HepG2 (cell line): Measurements from ENCODE around the gene GLRX5. TPM values are rescaled to one million over a fixed set of nuclear protein-coding genes. Genes with fewer than 3 reads are reported as not detected.
A peak's percentile ranks its signal among the peaks of the same experiment; 100 is the strongest.

Source experiments
- ATAC-seq: fragments of 200-7000 bp; cut with Tn5 transposase; 3 replicates; pipeline ENCODE4 v1.9.1; 2020; ENCODE audit warnings: mild to moderate bottlenecking, moderate library complexity
- BruUV-seq: library from RNA; stranded (reverse); fragments of 400-500 nt; replicated peaks from 2 replicates; lab custom pipeline; 2021; lab: Mats Ljungman, UMichigan
- CTCF ChIA-PET: fragments of 300-600 bp; formaldehyde crosslinking; extraction: SDS; loops from one replicate; lab custom pipeline; 2021; ENCODE audit warnings: low total read pairs, inconsistent platforms, low intra/inter-chr PET ratio; lab: Yijun Ruan, JAX
- POLR2A ChIA-PET: fragments of 350-600 bp; sonication (Branson Sonifier 250); formaldehyde crosslinking; loops from one replicate; lab custom pipeline; 2020; ENCODE audit warnings: antibody characterized with exemption, inconsistent platforms; lab: Yijun Ruan, JAX
- DNase-seq: peaks from one replicate; pipeline ENCODE4 v3.0.0-alpha.2; 2015; ENCODE audit warnings: low spot score
- FAIRE-seq: peaks from 3 replicates; lab custom pipeline; 2011; peaks lifted over from hg19 to GRCh38; lab: Jason Lieb, UNC
- H2AFZ ChIP-seq: one replicate; pipeline ENCODE4 v1.6.1; 2011; ENCODE audit warnings: low read length, inconsistent platforms
- H3K27ac ChIP-seq: fragments of 300-600 bp; 3 replicates; pipeline ENCODE4 v1.8.0; 2011; ENCODE audit warnings: mixed run types, mild to moderate bottlenecking, mixed read lengths, low read length, inconsistent platforms; ENCODE audit not compliant: insufficient read depth; ENCODE audit errors: extremely low read length
- H3K27me3 ChIP-seq, 2 experiments: fragments of 200-600 bp in 1 of 2; 2 replicates in 1 of 2; 3 replicates in 1 of 2; pipeline versions ENCODE4 v1.6.0 to v1.8.0; 2011; ENCODE audit warnings: low read length in 2 of 2, mild to moderate bottlenecking in 2 of 2, moderate library complexity in 2 of 2, inconsistent platforms in 1 of 2; ENCODE audit not compliant: insufficient read depth in 2 of 2, control insufficient read depth in 1 of 2
- H3K36me3 ChIP-seq, 2 experiments: fragments of 200-600 bp in 1 of 2; replicated peaks in 1 of 2; 2 replicates in 1 of 2; 3 replicates in 1 of 2; pipeline versions ENCODE4 v1.5.1 to v1.8.0; 2011; ENCODE audit warnings: low read length in 2 of 2, inconsistent platforms in 1 of 2; ENCODE audit not compliant: insufficient read depth in 2 of 2, control insufficient read depth in 1 of 2
- H3K4me1 ChIP-seq: 2 replicates; pipeline ENCODE4 v1.5.1; 2012; ENCODE audit warnings: low read length, inconsistent platforms; ENCODE audit not compliant: insufficient read depth
- H3K4me2 ChIP-seq: 2 replicates; pipeline ENCODE4 v1.6.0; 2011; ENCODE audit warnings: low read depth, low read length, inconsistent platforms
- H3K4me3 ChIP-seq, 3 experiments: fragments of 200-600 bp in 1 of 3; sonication (generic), shearing (Covaris generic) in 1 of 3; replicated peaks in 1 of 3; 2 replicates each; pipeline ENCODE4 v1.5.1; 2011 to 2016; ENCODE audit warnings: low read length in 3 of 3, inconsistent platforms in 2 of 3, low read depth in 2 of 3, mild to moderate bottlenecking in 2 of 3, control low read depth in 1 of 3, mixed read lengths in 1 of 3; ENCODE audit not compliant: insufficient read depth in 1 of 3
- H3K79me2 ChIP-seq: one replicate; pipeline ENCODE4 v1.6.1; 2011; ENCODE audit warnings: low read length, inconsistent platforms; ENCODE audit not compliant: insufficient read depth
- H3K9ac ChIP-seq: 2 replicates; pipeline ENCODE4 v1.6.0; 2011; ENCODE audit warnings: mild to moderate bottlenecking, low read depth, low read length, inconsistent platforms; ENCODE audit not compliant: insufficient read depth
- H3K9me3 ChIP-seq: 2 replicates; pipeline ENCODE4 v1.5.1; 2012; ENCODE audit warnings: mild to moderate bottlenecking, low read length
- H4K20me1 ChIP-seq: 2 replicates; pipeline ENCODE4 v1.6.0; 2011; ENCODE audit warnings: inconsistent platforms, mild to moderate bottlenecking, low read length, moderate library complexity; ENCODE audit not compliant: insufficient read depth
- BRCA1 ChIP-seq: sonication (generic); formaldehyde crosslinking; IDR thresholded peaks from 2 replicates; pipeline ENCODE4 v1.4.0; 2020; ENCODE audit warnings: missing genetic modification reagents
- SMAD1 ChIP-seq: sonication (generic); formaldehyde crosslinking; IDR thresholded peaks from 2 replicates; pipeline ENCODE4 v1.4.0; 2020; ENCODE audit warnings: missing genetic modification reagents, low read depth, mild to moderate bottlenecking, borderline replicate concordance
- SOX6 ChIP-seq, 2 experiments: fragments of 450-650 bp in 1 of 2; sonication (generic) in 1 of 2; formaldehyde crosslinking in 1 of 2; IDR thresholded peaks; 2 replicates each; pipeline versions ENCODE4 v1.4.0 to v1.6.1; 2017 to 2020; ENCODE audit warnings: antibody characterized with exemption in 1 of 2, mild to moderate bottlenecking in 1 of 2, missing genetic modification reagents in 1 of 2
- TCF12 ChIP-seq, 2 experiments: fragments of 450-650 bp in 1 of 2; sonication (generic) in 1 of 2; formaldehyde crosslinking in 1 of 2; IDR thresholded peaks; 2 replicates each; pipeline versions ENCODE4 v1.6.1 to v1.8.0; 2017 to 2022; ENCODE audit warnings: antibody characterized with exemption in 1 of 2, mild to moderate bottlenecking in 1 of 2, missing genetic modification reagents in 1 of 2, moderate library complexity in 1 of 2
- YY1 ChIP-seq: IDR thresholded peaks from 2 replicates; pipeline ENCODE4 v1.6.1; 2011; ENCODE audit warnings: low read length, low read depth, moderate library complexity, mild to moderate bottlenecking; ENCODE audit not compliant: insufficient read depth, insufficient replicate concordance
- ZFAT ChIP-seq: sonication (generic); formaldehyde crosslinking; conservative IDR thresholded peaks from 2 replicates; pipeline ENCODE4 v1.8.1; 2023; ENCODE audit warnings: missing genetic modification reagents, inconsistent platforms
- ZNF343 ChIP-seq: sonication (generic); formaldehyde crosslinking; IDR thresholded peaks from 2 replicates; pipeline ENCODE4 v1.4.0; 2020; ENCODE audit warnings: mild to moderate bottlenecking, missing genetic modification reagents
- ZNF562 ChIP-seq: sonication (generic); formaldehyde crosslinking; IDR thresholded peaks from 2 replicates; pipeline ENCODE4 v1.8.0; 2022; ENCODE audit warnings: missing genetic modification reagents, borderline replicate concordance
- ZNF816 ChIP-seq: sonication (generic); formaldehyde crosslinking; IDR thresholded peaks from 2 replicates; pipeline ENCODE4 v1.8.0; 2022; ENCODE audit warnings: missing genetic modification reagents, mild to moderate bottlenecking, borderline replicate concordance
- ZNF850 ChIP-seq: sonication (generic); formaldehyde crosslinking; conservative IDR thresholded peaks from 2 replicates; pipeline ENCODE4 v1.9.0; 2021; ENCODE audit warnings: mild to moderate bottlenecking, missing genetic modification reagents
- WGBS: methylation state at CpG from one replicate; pipeline ENCODE4 v1.1.6; 2017; ENCODE audit warnings: low lambda C conversion rate; 5-methylcytosine and 5-hydroxymethylcytosine counted together
- in situ Hi-C: cut with HindIII; loops from 2 replicates; pipeline ENCODE4 v1.10.0; 2017; ENCODE audit warnings: low pct_unique_long_range_greater_than_20kb; ENCODE audit not compliant: extremely low pct_ligation_motif_present
- intact Hi-C: fragments of 100-400 bp; cut with micrococcal nuclease; formaldehyde crosslinking; loops from one replicate; pipeline ENCODE4 v1.10.0; 2022; ENCODE audit not compliant: unreplicated experiment
- polyA plus RNA-seq, 8 experiments: library from polyadenylated mRNA; depleted of rRNA in 3 of 8; stranded (reverse) in 7 of 8; unstranded in 1 of 8; fragments of >200 nt; fragmentation: Illumina TruSeq in 4 of 8; extraction: Trizol in 4 of 8; gene quantifications; 2 replicates each; pipeline versions ENCODE4 v1.2.1 to v1.2.3, GENCODE V29; 2011 to 2016; ENCODE audit warnings: low read depth in 4 of 8, missing spikeins in 1 of 8, mixed read lengths in 1 of 8; ENCODE audit not compliant: insufficient read depth in 1 of 8
- total RNA-seq, 5 experiments: library from RNA; depleted of rRNA; stranded (reverse); fragments of >200 nt; fragmentation: Illumina TruSeq; extraction: Trizol; gene quantifications; 2 replicates each; pipeline ENCODE4 v1.2.3, GENCODE V29; 2016; ENCODE audit warnings: low read depth in 1 of 5
- TF ChIP-seq, protein P1 (sequence below): sonication (generic); formaldehyde crosslinking; IDR thresholded peaks from 2 replicates; pipeline ENCODE4 v1.8.0; 2022; ENCODE audit warnings: mild to moderate bottlenecking, missing genetic modification reagents; ENCODE audit not compliant: insufficient replicate concordance
- TF ChIP-seq, protein P2 (sequence below): IDR thresholded peaks from 2 replicates; pipeline ENCODE4 v1.6.1; 2016; ENCODE audit warnings: missing biosample characterization, missing genetic modification reagents, low read depth

Gene GLRX5
- total and polyA plus RNA-seq, 2 of the 13 experiments (the other 11 are each of a cell fraction or from before 2014, with no cell fraction given), result 122 to 146 TPM

DNA sequence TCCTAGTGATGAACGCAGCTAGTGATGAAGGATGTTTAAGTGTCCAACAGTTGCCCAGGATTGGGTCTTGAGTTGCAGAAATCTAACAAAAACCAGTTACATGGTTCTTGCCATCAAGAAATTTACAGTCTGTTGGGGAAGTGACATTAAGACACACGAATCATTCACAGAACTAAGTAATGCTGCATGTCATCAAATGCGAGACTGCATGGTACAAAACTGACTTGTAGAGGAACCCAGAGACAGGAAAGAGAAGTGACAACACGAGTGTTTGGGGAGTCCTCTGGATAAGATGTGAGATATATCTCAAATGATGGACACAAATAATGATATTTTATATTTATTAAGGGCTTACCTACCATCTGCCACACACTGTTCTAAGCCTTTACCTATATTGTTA lies 12.3 kb upstream of the GLRX5 start:
- H3K9ac ChIP-seq, result peak overlapping the region; percentile 91
- FAIRE-seq (no peak), ATAC-seq (no peak), DNase-seq (no peak)
- POLR2A ChIA-PET, result interaction anchor here (0.9 to 6.2 kb wide), 19 partner anchors 7 to 274 kb away, joined by 3 to 129 read pairs (median 9); partner anchors contain the start of genes GLRX5 and SYNE3
- H3K79me2 ChIP-seq, result peaks cover 12% of the 10 kb centered on the region
- in situ Hi-C loops (no loop called here), intact Hi-C loops (loop anchor here (5.0 kb wide), 1 partner anchor 35 kb away; no protein-coding TSS in a partner anchor)
- H4K20me1 ChIP-seq, result no peaks in the 10 kb centered on the region
- WGBS, result 86% methylated on average over 4 of the region's 4 CpGs
- peak overlapping the region; percentile 95 for H3K4me2 ChIP-seq
- TF ChIP-seq SMAD1 (CRISPR knock-in tag) (no peak), TCF12 (IDR thresholded peaks at IDR 0.05) (no peak), TCF12 (CRISPR knock-in tag; IDR thresholded peaks at IDR 0.05) (no peak), ZNF343 (CRISPR knock-in tag) (no peak), ZNF562 (CRISPR knock-in tag) (no peak), BRCA1 (CRISPR knock-in tag) (0 out of 2 replicates have a peak, but pooled peaks have one; percentile 32)
- H3K4me3 ChIP-seq, result peak overlapping the region in 2 of 3 experiments; percentile 54 to 65; a peak in 1 of 6 replicates
- no peaks in the 10 kb centered on the region for H3K27me3 ChIP-seq
- BruUV-seq, result no TSS peak
- peaks cover 100% of the 10 kb centered on the region for H3K4me1 ChIP-seq
- H2AFZ ChIP-seq, result no peak overlapping the region
- H3K36me3 ChIP-seq, result no peaks in the 10 kb centered on the region
- H3K9me3 ChIP-seq, result no peaks in the 10 kb centered on the region
- peak overlapping the region; percentile 99 for H3K27ac ChIP-seq
- CTCF ChIA-PET, result no interaction called here

DNA sequence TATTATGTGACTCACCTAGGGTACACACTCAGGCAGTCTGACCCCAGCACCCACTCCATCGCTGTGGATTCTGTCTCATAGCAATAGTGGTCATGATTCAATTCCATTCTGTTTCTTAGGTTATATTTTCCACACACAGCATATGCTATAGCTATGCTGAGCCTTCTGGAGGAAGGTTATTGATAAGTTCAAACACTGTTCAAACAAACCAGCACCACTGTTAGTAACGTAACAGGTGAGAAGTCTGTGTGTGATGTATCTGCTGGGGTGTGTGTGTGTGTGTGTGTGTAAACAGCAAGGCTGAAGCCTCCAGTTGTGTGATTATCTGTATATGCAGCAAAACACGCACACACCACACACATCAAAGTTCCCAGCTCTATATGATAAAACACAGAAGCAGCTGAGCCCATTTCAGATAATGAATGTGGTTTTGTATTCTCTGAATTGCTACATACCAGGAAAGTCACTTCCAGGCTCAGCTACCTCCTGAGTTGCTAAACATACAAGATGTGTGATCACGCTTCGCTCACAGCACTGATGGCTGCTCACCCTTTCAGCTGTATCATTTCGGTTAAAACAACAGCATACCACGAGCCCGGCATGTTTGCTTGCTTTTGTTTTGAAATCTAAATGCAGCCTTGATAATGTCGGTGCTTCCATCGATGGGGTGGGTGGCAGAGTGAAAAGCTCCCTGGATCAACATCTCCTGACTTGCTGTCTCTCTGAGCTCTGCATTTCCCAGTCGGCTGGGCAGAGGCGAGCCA lies 11.6 kb upstream of the GLRX5 start:
- ChIA-PET POLR2A (interaction anchor here (0.9 to 6.2 kb wide), 20 partner anchors 8 to 274 kb away, joined by 3 to 129 read pairs (median 8); partner anchors contain the start of genes GLRX5 and SYNE3), CTCF (no interaction called here)
- intact Hi-C loops (loop anchor here (5.0 kb wide), 1 partner anchor 36 kb away; no protein-coding TSS in a partner anchor), in situ Hi-C loops (no loop called here)
- no peaks in the 10 kb centered on the region for H4K20me1 ChIP-seq
- no peaks in the 10 kb centered on the region for H3K9me3 ChIP-seq
- BruUV-seq, result TSS peak; percentile 60
- peak overlapping the region; percentile 91 for H3K9ac ChIP-seq
- peak overlapping the region; percentile 30 to 65 (median 54) for H3K4me3 ChIP-seq
- peak; percentile 94 for FAIRE-seq
- ATAC-seq, result peak; percentile 76
- H3K4me2 ChIP-seq, result peak overlapping the region; percentile 95
- H3K79me2 ChIP-seq, result peaks cover 17% of the 10 kb centered on the region
- H3K27me3 ChIP-seq, result no peaks in the 10 kb centered on the region
- WGBS, result 2% methylated on average over 11 of the region's 12 CpGs
- no peaks in the 10 kb centered on the region for H3K36me3 ChIP-seq
- DNase-seq, result peak; percentile 95
- no peak overlapping the region for H2AFZ ChIP-seq
- peaks cover 99% of the 10 kb centered on the region for H3K4me1 ChIP-seq
- H3K27ac ChIP-seq, result peak overlapping the region; percentile 99
- TF ChIP-seq, protein P1, sequence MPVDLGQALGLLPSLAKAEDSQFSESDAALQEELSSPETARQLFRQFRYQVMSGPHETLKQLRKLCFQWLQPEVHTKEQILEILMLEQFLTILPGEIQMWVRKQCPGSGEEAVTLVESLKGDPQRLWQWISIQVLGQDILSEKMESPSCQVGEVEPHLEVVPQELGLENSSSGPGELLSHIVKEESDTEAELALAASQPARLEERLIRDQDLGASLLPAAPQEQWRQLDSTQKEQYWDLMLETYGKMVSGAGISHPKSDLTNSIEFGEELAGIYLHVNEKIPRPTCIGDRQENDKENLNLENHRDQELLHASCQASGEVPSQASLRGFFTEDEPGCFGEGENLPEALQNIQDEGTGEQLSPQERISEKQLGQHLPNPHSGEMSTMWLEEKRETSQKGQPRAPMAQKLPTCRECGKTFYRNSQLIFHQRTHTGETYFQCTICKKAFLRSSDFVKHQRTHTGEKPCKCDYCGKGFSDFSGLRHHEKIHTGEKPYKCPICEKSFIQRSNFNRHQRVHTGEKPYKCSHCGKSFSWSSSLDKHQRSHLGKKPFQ, result peak; percentile 94
- TF ChIP-seq ZFAT (CRISPR knock-in tag) (no peak), YY1 (peak; percentile 43), ZNF850 (CRISPR knock-in tag) (no peak), ZNF816 (no peak), SOX6 (IDR thresholded peaks at IDR 0.05) (no peak), SOX6 (CRISPR knock-in tag; IDR thresholded peaks at IDR 0.05) (peak; percentile 95)
- TF ChIP-seq, protein P2, sequence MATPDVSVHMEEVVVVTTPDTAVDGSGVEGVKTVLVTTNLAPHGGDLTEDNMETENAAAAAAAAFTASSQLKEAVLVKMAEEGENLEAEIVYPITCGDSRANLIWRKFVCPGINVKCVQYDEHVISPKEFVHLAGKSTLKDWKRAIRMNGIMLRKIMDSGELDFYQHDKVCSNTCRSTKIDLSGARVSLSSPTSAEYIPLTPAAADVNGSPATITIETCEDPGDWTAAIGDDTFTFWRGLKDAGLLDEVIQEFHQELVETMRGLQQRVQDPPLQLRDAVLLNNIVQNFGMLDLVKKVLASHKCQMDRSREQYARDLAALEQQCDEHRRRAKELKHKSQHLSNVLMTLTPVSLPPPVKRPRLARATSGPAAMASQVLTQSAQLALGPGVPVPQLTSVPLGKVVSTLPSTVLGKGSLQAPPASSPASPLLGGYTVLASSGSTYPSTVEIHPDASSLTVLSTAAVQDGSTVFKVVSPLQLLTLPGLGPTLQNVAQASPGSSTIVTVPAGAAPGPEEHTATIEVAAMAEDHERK (CRISPR knock-in tag), result no peak
